GM19239 (cell line): ENCODE data around the gene UBE3D.
"Not testable (repeated sequence)": the region's sequence is repeated elsewhere in the genome, so short reads cannot be mapped to it uniquely, and the experiment has no call there.

Source experiments
- DNase-seq: peaks from one replicate; pipeline ENCODE4 v3.0.0; 2011; ENCODE audit warnings: low spot score; ENCODE audit not compliant: insufficient read length
- FAIRE-seq: peaks from 2 replicates; lab custom pipeline; 2011; peaks lifted over from hg19 to GRCh38; lab: Jason Lieb, UNC

The UBE3D gene

GRCh38 chr6:82924799-82925535 lies 140.7 kb downstream of the UBE3D start:
- FAIRE-seq (no peak), DNase-seq (no peak)

GRCh38 chr6:82921258-82921657 lies 144.4 kb downstream of the UBE3D start:
- DNase-seq (no peak), FAIRE-seq (no peak)

DNA sequence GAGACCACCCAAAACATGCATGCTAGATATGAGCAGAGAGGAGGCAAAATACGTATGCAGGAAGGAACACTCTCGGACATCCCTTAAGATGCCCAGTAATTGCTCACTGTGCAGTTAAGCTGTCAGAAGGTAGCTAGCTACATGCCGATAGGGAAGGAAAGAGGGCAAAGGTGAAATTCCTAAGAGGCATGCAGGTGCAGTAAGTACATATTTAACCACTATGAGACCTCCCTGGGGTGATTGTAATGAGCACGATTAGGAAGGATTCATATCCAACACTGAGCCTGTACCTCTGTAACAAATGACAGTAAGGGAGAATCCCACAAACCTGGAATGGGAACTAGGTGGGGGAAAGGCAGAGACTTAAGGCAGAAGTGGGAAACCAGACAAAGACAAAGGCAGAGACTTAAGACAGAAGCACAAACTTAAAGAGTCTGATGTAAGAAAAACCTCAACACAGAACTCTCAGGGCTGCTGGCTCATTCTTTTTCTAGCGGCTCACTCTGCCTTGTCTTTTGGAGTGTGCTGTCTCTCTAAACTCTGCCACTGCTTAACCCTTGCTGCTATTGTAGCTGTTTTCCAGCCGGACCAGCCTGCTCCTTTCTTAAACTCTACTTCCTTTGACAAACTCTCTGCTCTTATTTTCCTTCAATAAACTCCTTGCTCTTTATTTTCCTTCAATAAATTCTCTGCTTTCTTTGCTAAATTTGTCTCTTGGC lies 148.1 kb downstream of the UBE3D start:
- FAIRE-seq, result no peak
- DNase-seq, result no peak

- FAIRE-seq (no peak), DNase-seq (no peak)
Observed at GRCh38 chr6:82915666-82916065, 150.0 kb downstream of the UBE3D start.

DNA sequence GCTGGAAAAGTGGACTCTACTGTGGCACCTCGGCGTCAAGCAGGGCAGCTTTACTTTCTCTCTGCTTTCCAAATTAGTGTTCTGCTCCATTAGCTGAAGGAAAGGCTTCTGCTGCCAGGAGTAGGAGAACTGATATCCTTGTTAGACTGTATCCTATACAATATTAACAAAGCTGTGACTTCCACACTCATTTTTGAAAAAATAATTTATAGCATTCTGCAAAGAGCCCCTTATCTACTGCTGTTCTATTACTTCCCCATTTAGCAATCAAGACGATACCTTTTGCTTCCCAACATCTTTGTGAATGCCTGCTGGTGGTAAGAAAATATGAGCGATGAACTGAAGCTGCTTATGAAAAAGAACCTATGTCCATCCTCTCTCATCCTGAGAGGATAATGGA lies 151.1 kb downstream of the UBE3D start:
- FAIRE-seq, result no peak
- no peak for DNase-seq

GRCh38 chr6:82910820-82911219 lies 154.8 kb downstream of the UBE3D start:
- DNase-seq (no peak), FAIRE-seq (no peak)

- FAIRE-seq (no peak), DNase-seq (no peak)
Observed at GRCh38 chr6:82910395-82910794, 155.2 kb downstream of the UBE3D start.

GRCh38 chr6:82909551-82909950 lies 156.1 kb downstream of the UBE3D start:
- DNase-seq, result no peak
- no peak for FAIRE-seq

- FAIRE-seq, result no peak
- no peak for DNase-seq
Observed at GRCh38 chr6:82908661-82909060, 157.0 kb downstream of the UBE3D start.

DNA sequence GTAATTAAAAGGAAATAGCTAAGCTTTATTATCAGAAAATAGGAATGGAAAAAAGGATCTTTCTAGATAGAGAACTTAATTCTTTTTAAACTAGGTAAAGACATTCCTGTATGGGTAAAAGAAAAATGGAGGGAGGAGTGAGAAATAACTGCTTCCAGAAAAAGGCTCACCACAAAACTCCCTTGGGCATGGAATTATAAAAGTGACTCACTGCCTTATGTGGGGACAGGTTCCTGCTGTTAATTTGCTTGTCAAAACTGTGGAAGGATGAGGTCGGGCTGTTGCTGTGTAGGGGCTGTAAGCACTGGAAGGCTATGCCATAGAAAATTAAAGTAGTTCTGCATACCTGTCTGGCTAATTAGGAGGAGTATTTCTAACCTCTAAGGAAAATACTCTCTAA lies 158.7 kb downstream of the UBE3D start:
- FAIRE-seq, result no peak

DNA sequence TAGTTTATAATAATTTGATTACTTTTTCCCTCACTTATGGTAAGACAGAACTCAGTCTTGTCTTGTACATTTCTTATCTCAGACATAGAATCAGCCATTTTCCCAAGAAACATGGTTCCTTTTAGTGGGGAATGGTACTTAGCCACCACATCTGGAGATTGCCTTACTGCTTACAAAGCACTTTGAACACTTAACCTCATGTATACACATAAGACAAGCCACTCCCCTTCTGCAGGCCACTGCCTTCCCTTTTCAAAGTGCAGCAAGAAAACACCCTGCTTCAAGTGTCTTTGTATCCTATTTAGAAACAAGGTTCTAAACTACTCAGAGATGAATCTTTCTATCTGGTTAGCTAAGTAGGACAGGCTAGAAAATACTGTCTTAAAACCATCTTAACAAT lies 159.2 kb downstream of the UBE3D start:
- FAIRE-seq (no peak), DNase-seq (no peak)

More for the DNA sequence above, 158.7 kb downstream of the UBE3D start:
- DNase-seq, result no peak

GRCh38 chr6:82904860-82905259 lies 160.8 kb downstream of the UBE3D start:
- no peak for FAIRE-seq
- DNase-seq, result no peak

- FAIRE-seq (no peak), DNase-seq (no peak)
Observed at GRCh38 chr6:82904257-82904656, 161.4 kb downstream of the UBE3D start.

DNA sequence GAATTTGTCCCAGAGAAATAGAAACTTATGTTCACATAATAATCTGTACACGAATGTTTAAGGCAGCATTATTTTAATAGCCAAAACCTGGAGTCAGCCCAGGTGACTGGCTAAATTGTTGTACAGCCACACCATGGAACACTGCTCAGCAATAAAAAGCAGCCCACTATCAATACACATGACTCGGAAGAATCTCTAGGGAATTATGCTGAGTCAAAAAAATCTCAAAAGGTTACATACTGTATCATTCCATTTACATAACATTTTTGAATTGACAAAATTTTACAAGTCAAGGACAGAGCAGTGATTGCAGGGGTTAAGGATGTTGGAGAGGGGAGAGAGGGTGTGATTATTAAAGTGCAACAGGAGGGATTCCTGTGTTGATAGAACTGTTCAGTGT lies 163.4 kb downstream of the UBE3D start:
- no peak for FAIRE-seq

GRCh38 chr6:82894653-82895259 lies 170.9 kb downstream of the UBE3D start:
- FAIRE-seq (no peak), DNase-seq (no peak)

More for the DNA sequence above, 163.4 kb downstream of the UBE3D start:
- no peak for DNase-seq

DNA sequence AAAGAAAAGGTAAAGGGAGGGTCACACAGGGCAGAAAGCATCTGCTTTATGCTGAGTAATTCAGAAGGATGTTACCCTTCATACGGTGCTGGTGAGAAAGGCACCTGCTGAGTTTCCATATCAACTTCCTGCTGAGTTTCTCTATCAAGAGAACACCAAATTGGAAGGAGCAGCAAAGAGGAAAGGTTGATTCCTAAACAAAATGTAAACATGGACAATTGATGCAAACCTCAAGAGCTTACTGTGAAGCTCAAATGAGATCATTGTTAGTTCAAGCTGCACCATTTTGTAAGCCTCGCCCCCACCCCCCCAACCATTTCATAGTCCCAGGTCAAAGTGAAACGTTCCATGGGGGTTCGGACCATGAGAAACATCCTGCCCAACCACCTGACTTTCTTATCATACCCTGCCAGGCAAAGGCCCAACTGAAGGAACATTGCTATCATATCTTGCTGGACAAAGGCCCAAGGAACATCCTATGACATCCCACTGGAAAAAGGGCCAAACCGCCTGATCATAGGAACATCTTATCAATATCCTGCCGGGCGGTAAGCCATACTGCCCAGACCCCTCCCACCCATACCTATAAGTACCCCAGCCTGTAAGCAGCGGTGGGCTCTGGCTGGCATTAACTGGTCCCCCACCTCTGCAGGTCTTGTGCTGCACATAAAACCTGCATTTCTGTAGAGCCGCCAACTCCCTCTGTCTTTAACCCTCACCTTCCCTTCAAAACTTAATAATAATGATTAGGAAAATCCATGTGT lies 171.6 kb downstream of the UBE3D start:
- no peak for FAIRE-seq
- no peak for DNase-seq

DNA sequence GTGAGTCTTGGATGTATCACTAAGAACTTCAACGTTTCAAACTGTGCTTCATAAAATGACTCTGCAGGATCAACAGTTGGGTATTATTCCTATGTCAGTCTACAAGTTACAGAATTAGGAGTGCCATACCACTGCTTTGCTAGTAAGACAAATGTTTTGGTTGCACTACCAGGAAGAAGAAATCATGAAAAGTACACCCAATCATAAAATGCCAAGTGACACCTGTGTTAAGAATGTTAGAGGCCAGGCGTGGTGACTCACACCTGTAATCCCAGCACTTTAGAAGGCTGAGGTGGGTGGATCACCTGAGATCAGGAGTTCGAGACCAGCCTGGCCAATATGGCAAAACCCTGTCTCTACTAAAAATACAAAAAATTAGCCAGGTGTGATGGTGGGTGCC lies 174.1 kb downstream of the UBE3D start:
- DNase-seq, FAIRE-seq: not testable (repeated sequence)

DNA sequence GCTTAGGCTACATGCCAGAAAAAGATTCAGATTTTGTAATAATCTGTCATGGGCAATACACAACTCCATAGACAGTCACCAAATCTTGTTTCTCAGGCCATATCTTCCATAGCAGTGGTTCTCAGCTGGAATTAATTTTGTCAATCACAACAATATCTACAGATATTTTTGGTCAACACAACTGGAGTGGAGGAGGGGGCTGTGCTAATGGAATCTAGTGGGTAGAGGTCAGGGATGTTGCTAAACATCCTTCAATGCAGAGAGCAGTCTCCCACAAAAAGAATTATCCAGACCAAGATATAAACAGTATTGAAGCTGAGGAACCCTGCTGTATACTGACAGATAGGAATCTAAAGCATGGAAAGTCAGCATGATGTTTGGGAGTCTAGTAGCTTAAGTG lies 174.6 kb downstream of the UBE3D start:
- DNase-seq (no peak), FAIRE-seq (no peak)

DNA sequence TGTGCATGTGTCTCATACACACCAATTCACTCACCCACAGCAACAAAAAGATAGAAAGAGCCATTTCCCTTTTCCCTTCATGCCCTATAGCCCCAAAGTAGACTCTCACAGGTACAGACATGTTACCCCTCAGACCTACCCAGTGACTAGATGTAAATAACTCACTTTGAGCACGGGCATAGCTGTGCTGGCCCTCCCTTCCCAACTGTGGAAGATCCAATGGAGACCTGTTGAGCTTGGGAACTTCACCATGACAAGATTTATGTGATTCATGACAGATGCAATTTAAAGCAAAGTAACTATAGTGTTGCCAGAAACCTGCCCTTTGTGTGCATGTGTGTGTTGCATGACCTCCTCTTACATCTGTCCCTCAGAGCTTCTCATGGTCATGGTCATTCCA lies 175.4 kb downstream of the UBE3D start:
- DNase-seq (no peak), FAIRE-seq (no peak)

- DNase-seq, result no peak
- FAIRE-seq, result no peak
Observed at GRCh38 chr6:82889143-82889542, 176.5 kb downstream of the UBE3D start.
